ENCODE results near the gene RPS21. TPM values are rescaled to one million over a fixed set of nuclear protein-coding genes. Genes with fewer than 3 reads are reported as not detected.

RPS21 gene
- total and polyA plus RNA-seq, 9 of the 15 experiments (the other 6 are each of a cell fraction or from before 2014, with no cell fraction given) = 1,380 to 5,647 (median 3,091) TPM

DNA sequence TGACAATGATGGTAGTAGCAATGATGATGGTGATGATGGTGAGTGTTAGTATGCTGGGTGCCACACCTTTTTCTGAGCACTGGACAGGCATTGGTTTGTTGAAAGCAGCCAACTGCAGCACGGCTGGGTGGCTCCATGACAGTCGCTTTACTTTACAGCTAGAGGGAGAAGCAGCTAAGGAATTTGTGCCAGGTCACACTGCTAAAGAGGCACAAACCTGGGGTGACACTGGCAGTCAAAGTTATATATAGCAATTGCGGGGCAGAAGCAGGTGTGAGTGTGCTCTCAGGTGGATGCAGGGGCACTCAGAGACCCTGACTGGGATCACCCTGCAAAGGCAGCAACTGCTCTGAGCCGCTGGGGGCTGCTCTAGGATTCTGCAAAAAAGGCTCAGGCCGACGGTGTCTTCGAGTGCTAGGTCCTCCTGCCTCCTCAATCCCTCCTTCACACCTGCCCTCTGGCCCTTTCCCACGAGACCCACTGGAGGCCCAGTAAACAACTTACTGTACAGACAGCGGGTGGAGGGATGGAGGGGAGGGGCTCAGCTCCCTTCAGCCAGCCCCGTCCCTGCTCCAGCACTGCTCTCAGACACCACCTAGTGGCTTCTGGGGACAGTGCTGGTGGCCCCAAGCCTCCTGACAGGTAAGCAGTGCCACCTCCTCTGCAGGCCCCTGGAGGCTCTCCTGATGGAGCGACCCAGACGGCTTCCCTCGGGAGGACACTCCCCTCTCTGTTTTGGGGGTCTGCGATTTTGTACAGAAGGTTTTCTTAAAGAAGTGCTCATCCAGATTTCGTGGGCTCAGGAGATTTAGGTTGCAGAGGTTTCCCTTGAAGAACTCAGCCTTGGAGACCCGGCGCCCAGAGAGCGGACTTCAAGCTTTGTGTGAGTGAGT lies 4.4 kb upstream of the RPS21 start (continued):
- TF ChIP-seq, protein P1, sequence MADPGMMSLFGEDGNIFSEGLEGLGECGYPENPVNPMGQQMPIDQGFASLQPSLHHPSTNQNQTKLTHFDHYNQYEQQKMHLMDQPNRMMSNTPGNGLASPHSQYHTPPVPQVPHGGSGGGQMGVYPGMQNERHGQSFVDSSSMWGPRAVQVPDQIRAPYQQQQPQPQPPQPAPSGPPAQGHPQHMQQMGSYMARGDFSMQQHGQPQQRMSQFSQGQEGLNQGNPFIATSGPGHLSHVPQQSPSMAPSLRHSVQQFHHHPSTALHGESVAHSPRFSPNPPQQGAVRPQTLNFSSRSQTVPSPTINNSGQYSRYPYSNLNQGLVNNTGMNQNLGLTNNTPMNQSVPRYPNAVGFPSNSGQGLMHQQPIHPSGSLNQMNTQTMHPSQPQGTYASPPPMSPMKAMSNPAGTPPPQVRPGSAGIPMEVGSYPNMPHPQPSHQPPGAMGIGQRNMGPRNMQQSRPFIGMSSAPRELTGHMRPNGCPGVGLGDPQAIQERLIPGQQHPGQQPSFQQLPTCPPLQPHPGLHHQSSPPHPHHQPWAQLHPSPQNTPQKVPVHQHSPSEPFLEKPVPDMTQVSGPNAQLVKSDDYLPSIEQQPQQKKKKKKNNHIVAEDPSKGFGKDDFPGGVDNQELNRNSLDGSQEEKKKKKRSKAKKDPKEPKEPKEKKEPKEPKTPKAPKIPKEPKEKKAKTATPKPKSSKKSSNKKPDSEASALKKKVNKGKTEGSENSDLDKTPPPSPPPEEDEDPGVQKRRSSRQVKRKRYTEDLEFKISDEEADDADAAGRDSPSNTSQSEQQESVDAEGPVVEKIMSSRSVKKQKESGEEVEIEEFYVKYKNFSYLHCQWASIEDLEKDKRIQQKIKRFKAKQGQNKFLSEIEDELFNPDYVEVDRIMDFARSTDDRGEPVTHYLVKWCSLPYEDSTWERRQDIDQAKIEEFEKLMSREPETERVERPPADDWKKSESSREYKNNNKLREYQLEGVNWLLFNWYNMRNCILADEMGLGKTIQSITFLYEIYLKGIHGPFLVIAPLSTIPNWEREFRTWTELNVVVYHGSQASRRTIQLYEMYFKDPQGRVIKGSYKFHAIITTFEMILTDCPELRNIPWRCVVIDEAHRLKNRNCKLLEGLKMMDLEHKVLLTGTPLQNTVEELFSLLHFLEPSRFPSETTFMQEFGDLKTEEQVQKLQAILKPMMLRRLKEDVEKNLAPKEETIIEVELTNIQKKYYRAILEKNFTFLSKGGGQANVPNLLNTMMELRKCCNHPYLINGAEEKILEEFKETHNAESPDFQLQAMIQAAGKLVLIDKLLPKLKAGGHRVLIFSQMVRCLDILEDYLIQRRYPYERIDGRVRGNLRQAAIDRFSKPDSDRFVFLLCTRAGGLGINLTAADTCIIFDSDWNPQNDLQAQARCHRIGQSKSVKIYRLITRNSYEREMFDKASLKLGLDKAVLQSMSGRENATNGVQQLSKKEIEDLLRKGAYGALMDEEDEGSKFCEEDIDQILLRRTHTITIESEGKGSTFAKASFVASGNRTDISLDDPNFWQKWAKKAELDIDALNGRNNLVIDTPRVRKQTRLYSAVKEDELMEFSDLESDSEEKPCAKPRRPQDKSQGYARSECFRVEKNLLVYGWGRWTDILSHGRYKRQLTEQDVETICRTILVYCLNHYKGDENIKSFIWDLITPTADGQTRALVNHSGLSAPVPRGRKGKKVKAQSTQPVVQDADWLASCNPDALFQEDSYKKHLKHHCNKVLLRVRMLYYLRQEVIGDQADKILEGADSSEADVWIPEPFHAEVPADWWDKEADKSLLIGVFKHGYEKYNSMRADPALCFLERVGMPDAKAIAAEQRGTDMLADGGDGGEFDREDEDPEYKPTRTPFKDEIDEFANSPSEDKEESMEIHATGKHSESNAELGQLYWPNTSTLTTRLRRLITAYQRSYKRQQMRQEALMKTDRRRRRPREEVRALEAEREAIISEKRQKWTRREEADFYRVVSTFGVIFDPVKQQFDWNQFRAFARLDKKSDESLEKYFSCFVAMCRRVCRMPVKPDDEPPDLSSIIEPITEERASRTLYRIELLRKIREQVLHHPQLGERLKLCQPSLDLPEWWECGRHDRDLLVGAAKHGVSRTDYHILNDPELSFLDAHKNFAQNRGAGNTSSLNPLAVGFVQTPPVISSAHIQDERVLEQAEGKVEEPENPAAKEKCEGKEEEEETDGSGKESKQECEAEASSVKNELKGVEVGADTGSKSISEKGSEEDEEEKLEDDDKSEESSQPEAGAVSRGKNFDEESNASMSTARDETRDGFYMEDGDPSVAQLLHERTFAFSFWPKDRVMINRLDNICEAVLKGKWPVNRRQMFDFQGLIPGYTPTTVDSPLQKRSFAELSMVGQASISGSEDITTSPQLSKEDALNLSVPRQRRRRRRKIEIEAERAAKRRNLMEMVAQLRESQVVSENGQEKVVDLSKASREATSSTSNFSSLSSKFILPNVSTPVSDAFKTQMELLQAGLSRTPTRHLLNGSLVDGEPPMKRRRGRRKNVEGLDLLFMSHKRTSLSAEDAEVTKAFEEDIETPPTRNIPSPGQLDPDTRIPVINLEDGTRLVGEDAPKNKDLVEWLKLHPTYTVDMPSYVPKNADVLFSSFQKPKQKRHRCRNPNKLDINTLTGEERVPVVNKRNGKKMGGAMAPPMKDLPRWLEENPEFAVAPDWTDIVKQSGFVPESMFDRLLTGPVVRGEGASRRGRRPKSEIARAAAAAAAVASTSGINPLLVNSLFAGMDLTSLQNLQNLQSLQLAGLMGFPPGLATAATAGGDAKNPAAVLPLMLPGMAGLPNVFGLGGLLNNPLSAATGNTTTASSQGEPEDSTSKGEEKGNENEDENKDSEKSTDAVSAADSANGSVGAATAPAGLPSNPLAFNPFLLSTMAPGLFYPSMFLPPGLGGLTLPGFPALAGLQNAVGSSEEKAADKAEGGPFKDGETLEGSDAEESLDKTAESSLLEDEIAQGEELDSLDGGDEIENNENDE (IDR thresholded peaks at IDR 0.05; ENCODE audit: low read depth, low read length) = no peak
- TF ChIP-seq ZNF511 (CRISPR knock-in tag; IDR thresholded peaks at IDR 0.05) = 0 out of 2 replicates have a peak, but pooled peaks have one; percentile 9
- no peak for TF ChIP-seq ZNF41 (CRISPR knock-in tag; conservative IDR thresholded peaks at IDR 0.05)
- TF ChIP-seq, protein P2, sequence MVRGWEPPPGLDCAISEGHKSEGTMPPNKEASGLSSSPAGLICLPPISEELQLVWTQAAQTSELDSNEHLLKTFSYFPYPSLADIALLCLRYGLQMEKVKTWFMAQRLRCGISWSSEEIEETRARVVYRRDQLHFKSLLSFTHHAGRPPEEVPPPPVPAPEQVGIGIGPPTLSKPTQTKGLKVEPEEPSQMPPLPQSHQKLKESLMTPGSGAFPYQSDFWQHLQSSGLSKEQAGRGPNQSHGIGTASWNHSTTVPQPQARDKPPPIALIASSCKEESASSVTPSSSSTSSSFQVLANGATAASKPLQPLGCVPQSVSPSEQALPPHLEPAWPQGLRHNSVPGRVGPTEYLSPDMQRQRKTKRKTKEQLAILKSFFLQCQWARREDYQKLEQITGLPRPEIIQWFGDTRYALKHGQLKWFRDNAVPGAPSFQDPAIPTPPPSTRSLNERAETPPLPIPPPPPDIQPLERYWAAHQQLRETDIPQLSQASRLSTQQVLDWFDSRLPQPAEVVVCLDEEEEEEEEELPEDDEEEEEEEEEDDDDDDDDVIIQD (CRISPR knock-in tag; IDR thresholded peaks at IDR 0.05) = no peak
- no peak for TF ChIP-seq MED1 (CRISPR knock-in tag; IDR thresholded peaks at IDR 0.05; ENCODE audit: borderline replicate concordance)
- no peak for TF ChIP-seq MCM2 (IDR thresholded peaks at IDR 0.05; ENCODE audit: low read depth)
- no peak for TF ChIP-seq PTRF (tag; IDR thresholded peaks at IDR 0.05)
- TF ChIP-seq CTBP1 (IDR thresholded peaks at IDR 0.05; ENCODE audit: borderline replicate concordance) = peak; percentile 73
- peak in 1 of 2 experiments; percentile 47; a peak in 1 of 4 replicates for TF ChIP-seq RCOR1 (IDR thresholded peaks at IDR 0.05; ENCODE audit: borderline replicate concordance in 1 of 2, low read depth in 2 of 2, low read length in 2 of 2)
- TF ChIP-seq ZNF766 (CRISPR knock-in tag; conservative IDR thresholded peaks at IDR 0.05) = no peak
- TF ChIP-seq HNRNPUL1 (IDR thresholded peaks at IDR 0.05; ENCODE audit: low read length) = no peak
- no peak for TF ChIP-seq FOXK1 (CRISPR knock-in tag; IDR thresholded peaks at IDR 0.05; ENCODE audit: borderline replicate concordance)
- TF ChIP-seq TAF15 (IDR thresholded peaks at IDR 0.05; ENCODE audit: low read depth, low read length) = no peak
- no peak for TF ChIP-seq NR2F6 (CRISPR knock-in tag; IDR thresholded peaks at IDR 0.05)
